WERI-Rb-1 (cell line): ENCODE measurements around the gene LIPK.

Experiments used
- DNase-seq: peaks from one replicate; pipeline ENCODE4 v3.0.0-alpha.2; 2020
- H3K27ac ChIP-seq: fragments of 250-450 bp; sonication (Bioruptor Pico); 2 replicates; pipeline ENCODE4 v1.5.1; 2020; ENCODE audit warnings: mild to moderate bottlenecking, moderate library complexity
- H3K27me3 ChIP-seq: fragments of 250-450 bp; sonication (Bioruptor Pico); 2 replicates; pipeline ENCODE4 v1.5.1; 2021; ENCODE audit warnings: mild to moderate bottlenecking, low read depth, moderate library complexity; ENCODE audit not compliant: insufficient read depth, severe bottlenecking
- H3K36me3 ChIP-seq: fragments of 250-450 bp; sonication (Bioruptor Pico); 2 replicates; pipeline ENCODE4 v1.5.1; 2020; ENCODE audit warnings: mild to moderate bottlenecking, moderate library complexity
- H3K4me3 ChIP-seq: 2 replicates; pipeline ENCODE4 v1.5.1; 2011; ENCODE audit warnings: low read depth, mild to moderate bottlenecking, control low read depth, low read length
- H3K9me3 ChIP-seq: fragments of 250-450 bp; sonication (Bioruptor Pico); 2 replicates; pipeline ENCODE4 v1.5.1; 2021; ENCODE audit warnings: mild to moderate bottlenecking, moderate library complexity; ENCODE audit not compliant: severe bottlenecking
- CTCF ChIP-seq: IDR thresholded peaks from 2 replicates; pipeline ENCODE4 v1.5.1; 2011; ENCODE audit warnings: low read depth, mild to moderate bottlenecking, control low read depth, inconsistent platforms, low read length

LIPK gene

GRCh38 chr10:88705958-88706357, at the start of gene LIPK:
TSS of gene LIPK (plus strand) at chr10:88706249. CDS start at chr10:88724544, 18,295 bp downstream.
- no peak for DNase-seq
- H3K4me3 ChIP-seq, result no peak within 1 kb of the TSS
- no peaks in the 10 kb centered on the region for H3K9me3 ChIP-seq
- no peak for TF ChIP-seq CTCF
- no peak within 1 kb of the TSS for H3K27ac ChIP-seq
- H3K36me3 ChIP-seq, result no peaks in the 10 kb centered on the region
- H3K27me3 ChIP-seq, result no peaks in the 10 kb centered on the region

- Histone ChIP-seq H3K27me3 (no peaks in the 10 kb centered on the region), H3K27ac (no peak overlapping the region), H3K4me3 (no peak overlapping the region), H3K36me3 (no peaks in the 10 kb centered on the region), H3K9me3 (no peaks in the 10 kb centered on the region)
- no peak for DNase-seq
- no peak for TF ChIP-seq CTCF
These were observed 48.1 kb upstream of the LIPK start for GRCh38 chr10:88657901-88658300.

GRCh38 chr10:88659725-88660597, 46.1 kb upstream of the LIPK start:
- no peaks in the 10 kb centered on the region for H3K27me3 ChIP-seq
- no peak for DNase-seq
- H3K9me3 ChIP-seq, result no peaks in the 10 kb centered on the region
- H3K27ac ChIP-seq, result no peak overlapping the region
- H3K36me3 ChIP-seq, result no peaks in the 10 kb centered on the region
- no peak for TF ChIP-seq CTCF
- no peak overlapping the region for H3K4me3 ChIP-seq

GRCh38 chr10:88660598-88660884, 45.5 kb upstream of the LIPK start:
- Histone ChIP-seq H3K4me3 (no peak overlapping the region), H3K27ac (no peak overlapping the region), H3K36me3 (no peaks in the 10 kb centered on the region), H3K27me3 (no peaks in the 10 kb centered on the region), H3K9me3 (no peaks in the 10 kb centered on the region)
- no peak for DNase-seq
- TF ChIP-seq CTCF, result no peak

- no peak overlapping the region for H3K4me3 ChIP-seq
These were observed 45.0 kb upstream of the LIPK start for GRCh38 chr10:88661018-88661417.

More at GRCh38 chr10:88661018-88661417, 45.0 kb upstream of the LIPK start:
- no peak for DNase-seq
- Histone ChIP-seq H3K36me3 (no peaks in the 10 kb centered on the region), H3K9me3 (no peaks in the 10 kb centered on the region), H3K27me3 (no peaks in the 10 kb centered on the region), H3K27ac (no peak overlapping the region)
- no peak for TF ChIP-seq CTCF
